Testis (tissue), 3 donors: ENCODE results near the gene PFDN5. TPM values are rescaled to one million over a fixed set of nuclear protein-coding genes. Genes with fewer than 3 reads are reported as not detected.
"Not testable (repeated sequence)": the region's sequence is repeated elsewhere in the genome, so short reads cannot be mapped to it uniquely, and the experiment has no call there.

Experiments used
- DNase-seq: peaks from one replicate; pipeline ENCODE4 v3.0.0-alpha.2; 2019
- H3K27ac ChIP-seq, 2 donors: fragments of 200-600 bp; sonication (generic); one replicate each; pipeline ENCODE4 v1.5.1; 2019
- H3K27me3 ChIP-seq: fragments of 200-600 bp; sonication (generic); one replicate; pipeline ENCODE4 v1.5.1; 2019
- H3K36me3 ChIP-seq: fragments of 200-600 bp; sonication (generic); one replicate; pipeline ENCODE4 v1.5.1; 2017; ENCODE audit warnings: low read depth; ENCODE audit errors: missing control alignments
- H3K4me1 ChIP-seq: fragments of 200-600 bp; sonication (generic); one replicate; pipeline ENCODE4 v1.5.1; 2019
- H3K4me3 ChIP-seq, 2 donors: fragments of 200-600 bp; sonication (generic); one replicate each; pipeline ENCODE4 v1.5.1; 2017 to 2019
- H3K9me3 ChIP-seq: fragments of 200-600 bp; sonication (generic); one replicate; pipeline ENCODE4 v1.5.1; 2017
- POLR2A ChIP-seq: fragments of 450-650 bp; IDR thresholded peaks from one replicate; pipeline ENCODE4 v1.6.1; 2017; ENCODE audit warnings: antibody characterized with exemption, mild to moderate bottlenecking, moderate library complexity
- WGBS, 2 donors: methylation state at CpG; one replicate each; pipeline ENCODE4 v1.1.5; 2018; 5-methylcytosine and 5-hydroxymethylcytosine counted together
- intact Hi-C: fragments of 100-400 bp; cut with DNase I; formaldehyde crosslinking; loops from one replicate; pipeline ENCODE4 v1.15.1; 2023; ENCODE audit warnings: low total_unique reads
- polyA plus RNA-seq: library from polyadenylated mRNA; stranded (reverse); fragments of 350-450 nt; fragmentation: Illumina TruSeq; extraction: RNeasy Lipid Tissue Mini Kit (QIAGEN cat#74804); gene quantifications from one replicate; pipeline ENCODE4 v1.2.3, GENCODE V29; 2014; ENCODE audit warnings: low read depth, low replicate concordance; ENCODE audit not compliant: insufficient read depth
- total RNA-seq, 2 donors: library from RNA; depleted of rRNA; stranded (reverse); fragments of >200 nt; gene quantifications; one replicate each; pipeline ENCODE4 v1.2.3, GENCODE V29; 2016
- TF ChIP-seq, protein P1 (sequence below), 3 experiments: fragments of 450-650 bp in 2 of 3; fragments of 200-600 bp in 1 of 3; sonication (generic) in 1 of 3; IDR thresholded peaks; one replicate each; pipeline ENCODE4 v1.5.1; 2016 to 2019; ENCODE audit warnings: antibody characterized with exemption in 3 of 3, mild to moderate bottlenecking in 2 of 3, moderate library complexity in 1 of 3

The PFDN5 gene
- total and polyA plus RNA-seq, 3 donors from 2014 or later, result 430 to 797 (median 494) TPM

- no peak overlapping the region for H3K27ac ChIP-seq
- intact Hi-C loops, result loop anchor here (10.0 kb wide), 1 partner anchor 177 kb away; the partner anchor contains the start of genes NPFF and TARBP2
These were observed 32.7 kb downstream of the PFDN5 start for GRCh38 chr12:53328043-53328435.

DNA sequence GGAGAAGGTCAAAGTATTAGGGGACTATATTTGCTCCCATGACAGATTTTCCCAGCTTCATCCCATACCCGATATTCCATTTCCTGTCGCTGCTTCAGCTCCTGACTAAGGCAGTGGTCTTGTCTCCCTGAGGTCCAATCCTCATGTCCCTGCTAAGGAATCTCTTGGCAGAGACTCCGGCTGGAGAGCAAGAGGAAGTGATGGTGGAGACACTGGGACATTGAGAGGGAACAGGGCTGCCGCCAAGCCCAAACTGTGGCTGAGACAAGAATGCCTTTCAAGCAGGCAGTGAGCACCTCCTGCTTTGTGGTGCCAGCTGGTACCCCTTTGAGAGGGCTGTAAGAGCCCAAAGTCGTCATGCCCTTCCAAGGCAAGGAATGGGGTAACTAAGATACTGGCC, 35.3 kb downstream of the PFDN5 start:
- Histone ChIP-seq H3K27me3 (no peaks in the 10 kb centered on the region), H3K36me3 (no peaks in the 10 kb centered on the region), H3K9me3 (no peaks in the 10 kb centered on the region), H3K4me3 (no peak overlapping the region), H3K27ac (no peak overlapping the region), H3K4me1 (no peaks in the 10 kb centered on the region)
- intact Hi-C loops, result no loop called here
- no peak for DNase-seq
- no peak for TF ChIP-seq POLR2A
- TF ChIP-seq, protein P1, sequence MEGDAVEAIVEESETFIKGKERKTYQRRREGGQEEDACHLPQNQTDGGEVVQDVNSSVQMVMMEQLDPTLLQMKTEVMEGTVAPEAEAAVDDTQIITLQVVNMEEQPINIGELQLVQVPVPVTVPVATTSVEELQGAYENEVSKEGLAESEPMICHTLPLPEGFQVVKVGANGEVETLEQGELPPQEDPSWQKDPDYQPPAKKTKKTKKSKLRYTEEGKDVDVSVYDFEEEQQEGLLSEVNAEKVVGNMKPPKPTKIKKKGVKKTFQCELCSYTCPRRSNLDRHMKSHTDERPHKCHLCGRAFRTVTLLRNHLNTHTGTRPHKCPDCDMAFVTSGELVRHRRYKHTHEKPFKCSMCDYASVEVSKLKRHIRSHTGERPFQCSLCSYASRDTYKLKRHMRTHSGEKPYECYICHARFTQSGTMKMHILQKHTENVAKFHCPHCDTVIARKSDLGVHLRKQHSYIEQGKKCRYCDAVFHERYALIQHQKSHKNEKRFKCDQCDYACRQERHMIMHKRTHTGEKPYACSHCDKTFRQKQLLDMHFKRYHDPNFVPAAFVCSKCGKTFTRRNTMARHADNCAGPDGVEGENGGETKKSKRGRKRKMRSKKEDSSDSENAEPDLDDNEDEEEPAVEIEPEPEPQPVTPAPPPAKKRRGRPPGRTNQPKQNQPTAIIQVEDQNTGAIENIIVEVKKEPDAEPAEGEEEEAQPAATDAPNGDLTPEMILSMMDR (IDR thresholded peaks at IDR 0.05), result no peak
- 78 to 83% methylated on average over 5 of the region's 5 CpGs for WGBS, 2 donors

More at GRCh38 chr12:53328043-53328435, 32.7 kb downstream of the PFDN5 start:
- TF ChIP-seq, protein P1 (IDR thresholded peaks at IDR 0.05), result no peak
- no peak for TF ChIP-seq POLR2A
- Histone ChIP-seq H3K4me3 (no peak overlapping the region), H3K27me3 (no peaks in the 10 kb centered on the region), H3K36me3 (no peaks in the 10 kb centered on the region), H3K9me3 (no peaks in the 10 kb centered on the region), H3K4me1 (peaks cover 9% of the 10 kb centered on the region)
- DNase-seq, result no peak
- 57 to 69% methylated on average over 13 to 16 of the region's 16 CpGs for WGBS, 2 donors

GRCh38 chr12:53332339-53332738, 37.0 kb downstream of the PFDN5 start:
- H3K36me3 ChIP-seq, DNase-seq, H3K4me1 ChIP-seq, intact Hi-C loops, H3K27me3 ChIP-seq, H3K9me3 ChIP-seq, H3K27ac ChIP-seq, H3K4me3 ChIP-seq: not testable (repeated sequence)

DNA sequence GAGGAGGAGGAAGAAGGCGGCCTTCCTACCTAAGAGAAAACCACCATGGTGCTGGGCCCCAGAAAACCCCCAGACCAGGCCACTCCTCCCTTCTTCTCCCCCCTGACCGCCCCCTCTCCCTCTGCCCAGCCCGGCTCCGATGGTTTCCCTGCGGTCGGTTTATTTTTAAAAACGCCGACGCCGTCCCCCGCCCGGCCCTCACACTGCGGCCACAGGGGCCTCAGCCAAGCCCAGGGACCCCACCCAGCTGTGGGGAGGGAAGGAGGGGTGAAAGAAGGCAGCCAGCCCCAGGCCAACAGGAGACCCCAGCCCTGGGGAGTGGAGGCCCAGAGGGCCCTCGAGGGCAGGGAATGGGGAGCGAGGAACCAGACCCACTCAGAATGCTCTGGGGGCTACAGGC, 37.4 kb downstream of the PFDN5 start:
- Histone ChIP-seq H3K27me3 (no peaks in the 10 kb centered on the region), H3K27ac (no peak overlapping the region), H3K4me3 (no peak overlapping the region), H3K9me3 (no peaks in the 10 kb centered on the region), H3K4me1 (no peaks in the 10 kb centered on the region), H3K36me3 (no peaks in the 10 kb centered on the region)
- TF ChIP-seq POLR2A, result no peak
- intact Hi-C loops, result no loop called here
- no peak for DNase-seq
- WGBS, 2 donors, result 71 to 83% methylated on average over 15 of the region's 15 CpGs

- 85 to 88% methylated on average over 4 of the region's 4 CpGs for WGBS, 2 donors
- no peak overlapping the region for H3K27ac ChIP-seq
- DNase-seq, result no peak
- TF ChIP-seq, protein P1 (IDR thresholded peaks at IDR 0.05), result no peak
- TF ChIP-seq POLR2A, result no peak
- intact Hi-C loops, result no loop called here
- no peaks in the 10 kb centered on the region for H3K4me1 ChIP-seq
- H3K9me3 ChIP-seq, result no peaks in the 10 kb centered on the region
- H3K27me3 ChIP-seq, result no peaks in the 10 kb centered on the region
- no peaks in the 10 kb centered on the region for H3K36me3 ChIP-seq
- no peak overlapping the region for H3K4me3 ChIP-seq
These were observed 37.9 kb downstream of the PFDN5 start for GRCh38 chr12:53333289-53333688.

- Histone ChIP-seq H3K9me3 (no peaks in the 10 kb centered on the region), H3K36me3 (no peaks in the 10 kb centered on the region), H3K27me3 (no peaks in the 10 kb centered on the region), H3K4me3 (no peak overlapping the region), H3K4me1 (no peaks in the 10 kb centered on the region), H3K27ac (no peak overlapping the region)
- WGBS, 2 donors, result 74 to 76% methylated on average over 7 of the region's 7 CpGs
- intact Hi-C loops, result no loop called here
- DNase-seq, result no peak
- TF ChIP-seq, protein P1 (IDR thresholded peaks at IDR 0.05), result no peak
- TF ChIP-seq POLR2A, result no peak
These were observed 38.5 kb downstream of the PFDN5 start for GRCh38 chr12:53333845-53334244.
